ENCODE measurements around the gene AMH.

DNA sequence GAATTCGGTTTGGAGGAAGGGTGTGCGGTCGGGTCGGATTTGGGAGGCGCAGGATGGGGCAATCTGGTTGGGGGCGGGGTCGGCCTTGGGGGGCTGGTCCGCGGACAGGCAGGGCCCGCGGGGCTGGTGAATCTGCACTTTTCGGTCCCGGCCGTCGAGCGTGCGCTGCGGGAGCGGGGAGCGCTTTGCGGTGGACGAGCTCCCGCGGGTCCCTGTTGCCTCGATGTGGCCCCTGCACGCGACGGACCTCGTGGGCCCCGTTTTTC is 21.0 kb downstream of the AMH start:
- TF ChIP-seq CTCF (IDR thresholded peaks at IDR 0.05) (no peak), POLR2A (IDR thresholded peaks at IDR 0.05) (no peak)

Measured in Peyer's patch (tissue), 4 donors.